Muscle layer of colon (tissue), 2 donors: ENCODE results near the gene SLC9A4.

Source experiments
- H3K27ac ChIP-seq: one replicate; pipeline ENCODE4 v1.7.0; 2013; ENCODE audit warnings: low read depth, mild to moderate bottlenecking, low read length, moderate library complexity
- H3K27me3 ChIP-seq, 2 donors: one replicate each; pipeline ENCODE4 v1.7.0; 2013; ENCODE audit warnings: low read length in 2 of 2, mild to moderate bottlenecking in 2 of 2; ENCODE audit not compliant: insufficient read depth in 2 of 2, control insufficient read depth in 1 of 2
- H3K36me3 ChIP-seq: one replicate; pipeline ENCODE4 v1.7.0; 2013; ENCODE audit warnings: mild to moderate bottlenecking, low read length; ENCODE audit not compliant: insufficient read depth
- H3K4me1 ChIP-seq: one replicate; pipeline ENCODE4 v1.7.0; 2013; ENCODE audit warnings: mild to moderate bottlenecking, low read length; ENCODE audit not compliant: insufficient read depth
- H3K4me3 ChIP-seq, 2 donors: one replicate each; pipeline ENCODE4 v1.7.0; 2013; ENCODE audit warnings: low read length in 2 of 2, low read depth in 1 of 2, mild to moderate bottlenecking in 1 of 2, moderate library complexity in 1 of 2
- H3K9ac ChIP-seq: one replicate; pipeline ENCODE4 v1.7.0; 2013; ENCODE audit warnings: low read length
- H3K9me3 ChIP-seq: one replicate; pipeline ENCODE4 v1.7.0; 2013; ENCODE audit warnings: mild to moderate bottlenecking, low read length
- donor health status: abdominal sarcoma.
- donor health status: Adenocarcinoma of cecum.

Gene SLC9A4

DNA sequence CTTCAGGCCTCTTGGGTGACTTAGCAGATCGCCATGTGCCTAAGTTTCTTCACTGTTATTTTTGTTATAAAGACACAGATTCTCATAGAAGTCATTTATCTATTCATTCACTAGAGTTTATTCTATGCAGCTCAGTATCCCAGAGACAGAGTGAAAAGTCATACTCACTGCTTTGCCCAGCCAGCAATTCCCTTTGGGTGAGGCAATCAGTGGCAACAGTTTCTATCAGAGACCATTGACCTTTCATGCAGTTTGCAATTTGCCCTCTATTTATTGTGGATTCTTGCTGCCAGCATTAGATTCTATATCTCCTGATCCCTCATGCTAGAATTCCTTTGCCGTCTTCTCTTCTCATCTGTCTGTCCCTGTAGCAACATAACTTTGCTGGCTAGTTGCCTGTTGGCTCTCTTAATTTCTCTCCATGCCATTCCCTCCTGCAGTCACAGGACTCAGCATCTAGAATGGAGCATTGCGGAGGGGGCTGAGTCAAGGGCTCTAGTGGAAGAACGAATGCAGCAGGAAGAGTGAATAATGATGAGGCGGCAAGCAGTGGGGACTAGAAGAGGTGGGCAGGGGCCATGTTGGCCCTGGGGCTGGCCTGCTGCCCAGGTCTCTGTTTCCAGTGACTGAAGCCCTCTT is 12.2 kb downstream of the SLC9A4 start:
- Histone ChIP-seq H3K27ac (no peak overlapping the region), H3K4me1 (no peaks in the 10 kb centered on the region)

DNA sequence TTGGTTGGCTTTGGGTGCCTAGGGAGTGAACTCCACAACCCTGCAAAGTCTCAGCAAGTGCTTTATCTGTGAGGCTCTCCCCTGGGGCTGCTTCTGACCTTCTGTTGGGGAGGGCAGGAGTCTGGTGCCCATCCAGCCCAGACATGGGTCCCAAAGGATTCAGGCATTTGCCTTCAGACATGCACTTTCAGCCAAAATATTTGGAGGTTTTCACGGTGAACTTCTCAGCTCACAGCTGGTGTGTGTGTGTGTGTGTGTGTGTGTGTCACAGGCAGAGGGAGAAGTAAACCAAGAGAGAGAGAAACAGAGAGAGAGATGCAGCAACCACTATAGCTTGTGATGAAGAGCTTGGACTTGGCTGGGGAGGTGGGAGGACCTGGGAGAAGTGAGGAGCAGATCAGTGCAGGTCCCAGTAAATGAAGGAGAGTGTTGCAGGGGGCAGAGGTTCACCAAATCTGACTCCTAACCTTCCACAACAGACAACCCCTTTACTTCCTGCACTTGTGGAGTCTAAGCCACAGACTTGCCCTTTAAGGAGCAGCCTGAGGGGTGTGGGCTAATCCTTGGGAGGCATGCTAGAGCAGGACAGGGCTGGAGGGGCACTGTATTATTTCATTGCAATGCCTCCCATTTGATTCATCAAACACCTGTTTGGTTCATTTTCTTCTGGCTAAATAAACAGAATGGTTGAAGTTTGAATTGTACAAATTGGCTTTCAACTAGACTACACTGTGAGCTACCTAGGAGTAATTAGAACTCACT is 14.1 kb downstream of the SLC9A4 start:
- Histone ChIP-seq H3K27ac (no peak overlapping the region), H3K9me3 (no peaks in the 10 kb centered on the region), H3K9ac (no peak overlapping the region)

More for the DNA sequence above, 12.2 kb downstream of the SLC9A4 start:
- Histone ChIP-seq H3K9ac (no peak overlapping the region), H3K9me3 (no peaks in the 10 kb centered on the region), H3K36me3 (no peaks in the 10 kb centered on the region), H3K4me3 (no peak overlapping the region), H3K27me3 (no peaks in the 10 kb centered on the region)

DNA sequence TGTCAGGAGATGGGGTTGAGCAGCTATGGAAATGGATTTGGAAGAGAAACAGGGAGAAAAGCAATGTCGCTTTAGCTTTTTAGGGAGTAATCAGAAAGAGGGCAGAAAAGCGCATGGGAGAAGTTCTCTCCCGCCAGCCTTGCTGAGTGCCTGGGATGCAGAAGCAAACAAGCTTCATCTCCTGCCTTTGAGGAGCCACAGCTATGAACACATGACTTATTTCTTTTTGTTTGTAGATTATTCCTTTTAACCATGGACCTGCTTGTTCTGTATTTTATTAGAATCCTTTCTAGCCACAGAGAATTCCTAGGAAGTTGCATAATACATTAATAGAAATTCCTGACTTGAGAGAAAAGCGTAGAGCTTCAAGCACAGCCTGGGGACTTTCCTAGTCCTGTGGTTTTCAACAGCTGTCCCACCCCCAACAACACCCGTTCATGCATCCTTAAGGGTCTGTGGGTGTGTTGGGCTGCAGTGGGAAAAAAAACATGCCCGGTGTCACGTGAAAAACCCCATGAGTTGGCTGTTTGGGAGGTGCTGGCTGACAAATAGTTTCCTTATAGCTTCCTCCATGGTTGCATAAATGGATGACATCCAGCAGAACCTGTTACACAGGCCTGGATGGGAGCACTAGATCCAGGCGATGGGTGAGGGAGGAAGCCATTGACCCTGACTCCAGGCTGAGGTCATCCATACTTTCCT is 14.9 kb downstream of the SLC9A4 start:
- Histone ChIP-seq H3K27me3 (no peaks in the 10 kb centered on the region), H3K4me1 (no peaks in the 10 kb centered on the region), H3K9ac (no peak overlapping the region), H3K4me3 (no peak overlapping the region), H3K9me3 (no peaks in the 10 kb centered on the region), H3K36me3 (no peaks in the 10 kb centered on the region), H3K27ac (no peak overlapping the region)

More for the DNA sequence above, 14.1 kb downstream of the SLC9A4 start:
- Histone ChIP-seq H3K36me3 (no peaks in the 10 kb centered on the region), H3K27me3 (no peaks in the 10 kb centered on the region), H3K4me1 (no peaks in the 10 kb centered on the region), H3K4me3 (no peak overlapping the region)

DNA sequence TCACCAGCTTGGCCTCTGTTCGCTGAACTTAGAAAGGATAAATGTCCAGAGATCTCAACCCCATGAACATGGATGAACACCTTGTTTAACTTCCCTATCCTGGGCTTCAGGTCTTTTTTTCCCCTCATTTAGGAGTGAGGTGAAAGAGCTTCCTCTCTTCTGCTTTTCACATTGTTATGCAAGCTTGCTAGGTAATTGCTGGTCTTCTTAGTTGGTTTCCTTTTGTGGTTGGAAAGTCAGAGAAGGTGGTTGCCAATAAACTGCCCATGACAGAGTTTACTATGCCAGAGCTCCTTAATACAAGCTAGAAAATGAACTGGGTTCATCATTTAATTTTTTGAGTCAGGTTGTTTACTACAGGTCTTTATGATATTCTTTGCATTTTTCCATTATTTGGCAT is 16.6 kb downstream of the SLC9A4 start:
- no peak overlapping the region for H3K9ac ChIP-seq
- no peaks in the 10 kb centered on the region for H3K9me3 ChIP-seq
- no peaks in the 10 kb centered on the region for H3K36me3 ChIP-seq
- H3K27me3 ChIP-seq, result no peaks in the 10 kb centered on the region
- H3K4me1 ChIP-seq, result no peaks in the 10 kb centered on the region
- no peak overlapping the region for H3K4me3 ChIP-seq
- H3K27ac ChIP-seq, result no peak overlapping the region

DNA sequence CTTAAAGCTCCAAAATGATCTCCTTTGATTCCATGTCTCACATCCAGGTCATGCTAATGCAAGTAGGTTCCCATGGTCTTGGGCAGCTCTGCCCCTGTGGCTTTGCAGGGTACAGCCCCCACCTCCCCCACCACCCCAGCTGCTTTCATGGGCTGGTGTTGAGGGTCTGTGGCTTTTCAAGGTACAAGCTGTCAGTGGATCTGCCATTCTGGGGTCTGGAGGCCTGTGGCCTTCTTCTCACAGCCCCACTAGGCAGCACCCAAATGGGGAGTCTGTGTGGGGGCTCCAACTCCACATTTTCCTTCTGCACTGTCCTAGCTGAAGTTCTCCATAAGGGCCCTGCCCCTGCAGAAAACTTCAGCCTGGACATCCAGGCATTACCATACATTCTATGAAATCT is 19.0 kb downstream of the SLC9A4 start:
- H3K4me1 ChIP-seq, result no peaks in the 10 kb centered on the region
- H3K27ac ChIP-seq, result no peak overlapping the region
- no peaks in the 10 kb centered on the region for H3K9me3 ChIP-seq
- H3K36me3 ChIP-seq, result no peaks in the 10 kb centered on the region
- no peak overlapping the region for H3K9ac ChIP-seq
- no peak overlapping the region for H3K4me3 ChIP-seq
- H3K27me3 ChIP-seq, result no peaks in the 10 kb centered on the region

DNA sequence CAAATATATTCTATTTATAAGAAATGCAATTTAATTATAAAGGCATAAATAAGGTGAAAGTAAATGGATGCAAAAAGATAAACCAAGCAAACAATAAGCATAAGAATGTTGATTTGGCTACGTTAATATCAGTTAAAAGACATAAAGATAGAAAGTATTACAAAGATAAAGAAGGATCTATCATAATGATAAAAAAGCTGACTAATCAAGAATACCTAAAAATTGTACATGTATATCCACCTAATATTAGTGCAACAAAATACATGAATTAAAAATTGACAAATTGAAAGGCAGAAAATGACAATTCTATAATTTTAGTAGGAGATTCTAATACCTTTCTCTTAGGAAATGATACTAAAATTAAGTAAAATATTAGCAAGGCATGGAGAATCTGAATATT is 21.5 kb downstream of the SLC9A4 start:
- H3K27ac ChIP-seq, result no peak overlapping the region
- H3K9me3 ChIP-seq, result no peaks in the 10 kb centered on the region
- no peaks in the 10 kb centered on the region for H3K27me3 ChIP-seq
- no peaks in the 10 kb centered on the region for H3K36me3 ChIP-seq
- H3K9ac ChIP-seq, result no peak overlapping the region
- no peaks in the 10 kb centered on the region for H3K4me1 ChIP-seq
- H3K4me3 ChIP-seq, result no peak overlapping the region

DNA sequence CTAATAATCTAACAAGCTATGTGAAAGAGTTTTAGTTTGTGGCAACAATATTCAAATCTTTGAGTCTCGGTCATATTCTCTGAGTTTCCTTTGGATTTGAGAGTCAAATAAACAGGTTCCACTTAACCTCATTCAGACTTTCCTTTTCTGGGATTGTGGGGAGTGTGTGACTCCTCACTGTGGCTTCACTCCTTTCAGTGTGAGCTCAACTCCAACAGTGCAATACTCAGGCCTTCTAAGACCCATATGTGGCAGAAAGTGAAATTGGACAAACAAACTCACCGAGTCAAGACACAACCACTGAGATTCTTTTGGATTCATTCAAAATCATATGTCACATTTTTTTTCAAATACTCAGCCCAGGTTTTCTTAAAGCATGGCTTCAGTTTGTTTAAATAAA is 25.4 kb downstream of the SLC9A4 start:
- H3K36me3 ChIP-seq, result no peaks in the 10 kb centered on the region
- no peak overlapping the region for H3K27ac ChIP-seq
- H3K9ac ChIP-seq, result no peak overlapping the region
- no peaks in the 10 kb centered on the region for H3K9me3 ChIP-seq
- no peak overlapping the region for H3K4me3 ChIP-seq
- H3K4me1 ChIP-seq, result no peaks in the 10 kb centered on the region
- H3K27me3 ChIP-seq, result no peaks in the 10 kb centered on the region

DNA sequence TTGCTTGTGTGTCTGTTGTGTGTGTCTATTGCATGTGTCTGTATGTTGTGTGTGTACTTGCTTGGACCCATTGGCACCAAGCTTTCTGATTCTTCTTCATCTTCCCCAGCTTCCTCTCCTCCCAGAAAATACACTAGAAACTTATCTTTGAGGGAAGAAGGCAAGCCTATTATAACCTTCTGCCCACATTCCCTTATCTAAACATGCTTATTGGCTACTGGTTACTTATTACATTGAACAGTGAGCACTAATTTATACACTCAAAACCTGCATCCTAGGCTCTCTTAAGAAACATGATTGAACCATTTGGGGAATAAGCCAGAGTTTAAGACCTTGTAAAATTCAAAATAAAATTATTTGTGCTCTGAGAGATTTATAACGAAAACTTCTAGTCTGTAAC is 26.5 kb downstream of the SLC9A4 start:
- no peak overlapping the region for H3K27ac ChIP-seq
- H3K9me3 ChIP-seq, result no peaks in the 10 kb centered on the region
- no peak overlapping the region for H3K4me3 ChIP-seq
- H3K36me3 ChIP-seq, result no peaks in the 10 kb centered on the region
- H3K27me3 ChIP-seq, result no peaks in the 10 kb centered on the region
- H3K4me1 ChIP-seq, result no peaks in the 10 kb centered on the region
- no peak overlapping the region for H3K9ac ChIP-seq

DNA sequence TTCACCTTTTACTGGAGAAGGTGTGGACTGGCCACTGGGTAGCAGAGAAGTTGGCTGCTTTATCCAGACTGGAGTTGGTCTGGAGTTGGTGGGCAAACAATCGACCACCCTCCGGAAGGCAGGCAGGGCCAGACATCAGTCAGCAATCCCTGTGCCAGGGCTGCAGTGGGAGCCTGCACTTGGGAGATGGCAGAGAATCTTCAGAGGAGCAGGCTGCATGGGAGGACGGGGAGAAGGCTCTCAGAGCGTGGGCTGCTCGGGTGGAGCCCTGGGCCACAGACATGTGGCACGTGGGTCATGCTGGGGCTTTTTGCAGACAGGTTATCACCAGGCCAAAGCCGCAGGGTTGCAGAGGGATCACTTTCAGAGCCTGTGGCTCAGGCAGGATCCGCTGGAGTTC is 29.6 kb downstream of the SLC9A4 start:
- H3K36me3 ChIP-seq, result no peaks in the 10 kb centered on the region
- H3K4me1 ChIP-seq, result no peaks in the 10 kb centered on the region
- H3K27me3 ChIP-seq, result no peaks in the 10 kb centered on the region
- no peak overlapping the region for H3K9ac ChIP-seq
- H3K27ac ChIP-seq, result no peak overlapping the region
- H3K4me3 ChIP-seq, result no peak overlapping the region
- no peaks in the 10 kb centered on the region for H3K9me3 ChIP-seq

DNA sequence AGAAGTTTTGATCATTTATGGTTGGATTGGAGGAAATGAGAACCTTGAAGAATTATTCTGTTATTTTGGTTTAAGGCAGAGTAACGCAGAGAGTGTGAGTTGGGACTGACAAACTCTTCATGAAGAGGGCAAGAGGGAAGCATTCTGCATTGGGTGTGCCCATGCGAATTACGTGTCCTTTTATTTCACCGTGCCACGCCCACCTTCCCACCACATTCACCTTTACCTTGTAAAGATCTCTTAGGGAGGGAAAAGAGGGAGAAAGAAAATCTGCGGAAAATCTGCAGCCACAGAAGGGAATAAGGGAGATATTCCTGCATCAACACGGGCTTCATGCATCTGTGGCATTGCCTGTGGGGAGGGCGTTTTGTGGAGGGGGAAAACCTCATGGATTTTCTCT is 31.8 kb downstream of the SLC9A4 start:
- no peaks in the 10 kb centered on the region for H3K36me3 ChIP-seq
- H3K4me1 ChIP-seq, result no peaks in the 10 kb centered on the region
- no peak overlapping the region for H3K9ac ChIP-seq
- H3K27ac ChIP-seq, result no peak overlapping the region
- H3K27me3 ChIP-seq, result no peaks in the 10 kb centered on the region
- H3K9me3 ChIP-seq, result no peaks in the 10 kb centered on the region
- no peak overlapping the region for H3K4me3 ChIP-seq

DNA sequence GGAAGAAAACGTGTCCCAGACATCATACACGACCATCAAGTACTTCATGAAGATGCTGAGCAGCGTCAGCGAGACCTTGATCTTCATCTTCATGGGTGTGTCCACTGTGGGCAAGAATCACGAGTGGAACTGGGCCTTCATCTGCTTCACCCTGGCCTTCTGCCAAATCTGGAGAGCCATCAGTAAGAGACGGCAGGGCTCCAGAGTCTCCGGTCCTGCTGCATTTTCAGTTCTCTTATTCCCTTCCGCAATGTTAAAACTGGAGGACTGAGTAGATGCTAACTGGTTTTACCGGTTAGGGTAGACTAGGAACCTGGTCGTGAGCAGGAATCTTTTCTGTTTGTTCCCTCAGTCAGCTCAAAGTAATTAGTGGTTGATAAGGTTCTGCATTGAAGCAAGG is 32.3 kb downstream of the SLC9A4 start:
- H3K9ac ChIP-seq, result no peak overlapping the region
- H3K4me3 ChIP-seq, result no peak overlapping the region

More for the DNA sequence above, 32.3 kb downstream of the SLC9A4 start:
- H3K27ac ChIP-seq, result no peak overlapping the region
- H3K27me3 ChIP-seq, result no peaks in the 10 kb centered on the region
- no peaks in the 10 kb centered on the region for H3K9me3 ChIP-seq
- H3K36me3 ChIP-seq, result no peaks in the 10 kb centered on the region
- no peaks in the 10 kb centered on the region for H3K4me1 ChIP-seq
